ENCODE measurements around the gene PLA2G4C.

Gene PLA2G4C, protein sequence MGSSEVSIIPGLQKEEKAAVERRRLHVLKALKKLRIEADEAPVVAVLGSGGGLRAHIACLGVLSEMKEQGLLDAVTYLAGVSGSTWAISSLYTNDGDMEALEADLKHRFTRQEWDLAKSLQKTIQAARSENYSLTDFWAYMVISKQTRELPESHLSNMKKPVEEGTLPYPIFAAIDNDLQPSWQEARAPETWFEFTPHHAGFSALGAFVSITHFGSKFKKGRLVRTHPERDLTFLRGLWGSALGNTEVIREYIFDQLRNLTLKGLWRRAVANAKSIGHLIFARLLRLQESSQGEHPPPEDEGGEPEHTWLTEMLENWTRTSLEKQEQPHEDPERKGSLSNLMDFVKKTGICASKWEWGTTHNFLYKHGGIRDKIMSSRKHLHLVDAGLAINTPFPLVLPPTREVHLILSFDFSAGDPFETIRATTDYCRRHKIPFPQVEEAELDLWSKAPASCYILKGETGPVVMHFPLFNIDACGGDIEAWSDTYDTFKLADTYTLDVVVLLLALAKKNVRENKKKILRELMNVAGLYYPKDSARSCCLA

GRCh38 chr19:48110350-48110966 lies at the start of gene PLA2G4C:
PLA2G4C (minus strand) TSS chr19:48110817; CDS start chr19:48106529, 4,288 bp downstream.
- DNase-seq, result peak; percentile 76

DNA sequence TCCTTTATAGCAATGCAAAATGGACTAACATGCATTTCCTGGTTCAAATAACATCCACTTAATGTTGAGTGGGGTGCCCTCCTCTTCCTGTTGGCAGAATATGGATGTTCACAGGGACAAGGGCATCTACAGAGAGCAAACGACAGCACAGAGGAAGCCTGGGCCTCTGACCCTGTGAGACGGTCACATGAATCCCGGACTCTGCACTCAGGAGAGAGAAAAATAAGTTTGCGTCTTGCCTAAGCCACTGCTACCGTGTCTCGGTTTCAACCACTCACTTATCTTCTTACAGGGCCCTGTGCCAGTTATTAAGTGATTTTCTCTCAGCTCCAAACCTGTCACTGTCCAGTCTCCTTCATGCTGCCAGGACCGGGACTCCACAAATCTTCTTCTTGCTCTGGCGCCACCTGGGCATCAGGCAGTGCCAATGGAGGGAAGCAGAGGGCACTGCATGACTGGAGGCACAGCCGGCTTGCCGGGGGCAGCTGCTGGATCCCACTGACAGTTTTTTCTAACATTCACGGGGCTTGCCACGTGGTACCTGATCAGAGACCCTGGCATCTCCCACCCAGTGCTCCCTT lies 47.7 kb upstream of the PLA2G4C start:
- no peak for DNase-seq

DNA sequence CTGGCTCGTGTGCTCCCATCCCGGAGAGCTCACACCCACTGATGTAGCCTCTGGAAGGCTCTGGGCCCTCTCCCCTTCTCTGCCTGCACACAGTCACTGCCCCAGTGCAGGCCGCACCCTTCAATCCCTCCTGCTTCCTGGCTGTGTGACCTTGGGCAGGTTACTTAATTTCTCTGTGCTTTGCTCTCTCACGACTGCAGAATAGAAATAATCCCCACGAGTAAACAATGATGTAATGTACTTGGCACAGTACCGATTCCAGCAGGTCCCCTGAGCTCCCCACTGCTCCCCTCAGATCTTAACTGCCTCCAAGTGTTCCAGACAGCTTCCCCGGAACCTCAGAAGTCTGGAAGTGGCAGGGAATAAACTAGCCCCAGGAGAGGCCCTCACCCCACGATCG lies 43.4 kb upstream of the PLA2G4C start:
- no peak for DNase-seq

- DNase-seq, result peak; percentile 57
These were observed 41.9 kb upstream of the PLA2G4C start for GRCh38 chr19:48152551-48152950.

DNA sequence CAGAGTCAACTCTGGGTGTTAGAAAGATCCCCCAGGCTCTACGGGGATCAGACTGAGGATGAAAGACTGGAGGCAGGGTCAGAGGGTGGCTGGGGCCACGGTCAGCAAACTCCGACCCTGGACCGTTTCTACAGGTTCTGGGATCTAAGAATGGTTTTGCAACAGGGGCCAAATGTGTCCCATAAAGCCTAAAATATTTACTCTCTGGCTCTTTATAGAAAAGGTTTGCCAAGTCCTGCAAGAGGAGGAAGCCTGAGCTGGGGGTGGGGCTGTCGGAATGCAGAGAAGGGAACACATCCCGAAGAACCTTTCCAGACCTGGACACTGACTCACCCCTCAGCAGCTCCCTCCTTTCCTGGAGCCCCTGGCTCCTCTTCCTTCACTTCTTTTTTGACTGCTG lies 38.8 kb upstream of the PLA2G4C start:
- DNase-seq, result no peak

DNA sequence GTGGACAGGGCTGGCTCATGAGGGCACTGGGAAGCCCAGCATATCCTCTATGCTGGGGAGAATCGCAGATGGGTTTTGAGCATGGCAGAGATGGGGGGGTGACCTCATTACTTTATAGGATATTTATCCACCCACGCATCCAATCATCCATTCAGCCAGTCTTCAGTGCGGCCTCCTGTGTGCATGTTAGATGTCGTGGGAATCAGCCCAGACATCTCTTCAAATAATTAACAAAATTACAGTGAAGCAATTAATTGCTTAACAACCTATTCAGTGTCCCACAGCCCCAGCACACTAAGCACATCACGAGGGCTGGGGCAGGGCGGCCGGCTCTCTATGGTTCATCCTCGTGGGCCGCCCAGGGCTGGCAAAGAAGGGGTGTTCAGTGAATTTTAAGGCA lies 38.0 kb upstream of the PLA2G4C start:
- DNase-seq, result no peak

DNA sequence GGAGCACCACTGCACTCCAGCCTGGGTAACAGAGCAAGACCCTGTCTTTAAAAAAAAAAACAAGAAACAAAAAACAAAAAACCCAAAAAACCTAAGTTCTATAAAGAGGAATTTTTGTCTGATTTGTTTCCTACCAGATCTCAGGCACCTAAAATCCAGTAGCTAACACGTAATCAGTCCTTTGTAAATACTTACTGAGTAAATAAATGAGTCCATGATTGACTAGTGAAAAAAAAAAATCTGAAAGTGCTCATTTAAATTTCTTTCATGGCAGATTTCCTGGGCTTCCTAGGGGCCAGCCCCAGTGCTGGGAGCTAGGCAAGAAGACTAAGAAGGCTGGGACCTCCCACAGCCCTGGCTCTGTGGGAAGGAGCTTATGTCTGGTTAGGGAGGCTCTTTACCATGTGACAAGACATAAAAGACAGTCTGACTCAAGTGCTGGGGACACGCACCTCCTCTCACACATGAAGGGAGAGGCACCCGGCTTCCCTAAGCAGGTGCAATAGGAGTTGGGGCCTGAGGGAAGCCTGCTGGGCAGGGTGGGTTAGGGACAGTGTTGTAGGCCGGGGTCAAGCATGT lies 37.1 kb upstream of the PLA2G4C start:
- no peak for DNase-seq

- DNase-seq, result no peak
These were observed 28.4 kb upstream of the PLA2G4C start for GRCh38 chr19:48139053-48139452.

DNA sequence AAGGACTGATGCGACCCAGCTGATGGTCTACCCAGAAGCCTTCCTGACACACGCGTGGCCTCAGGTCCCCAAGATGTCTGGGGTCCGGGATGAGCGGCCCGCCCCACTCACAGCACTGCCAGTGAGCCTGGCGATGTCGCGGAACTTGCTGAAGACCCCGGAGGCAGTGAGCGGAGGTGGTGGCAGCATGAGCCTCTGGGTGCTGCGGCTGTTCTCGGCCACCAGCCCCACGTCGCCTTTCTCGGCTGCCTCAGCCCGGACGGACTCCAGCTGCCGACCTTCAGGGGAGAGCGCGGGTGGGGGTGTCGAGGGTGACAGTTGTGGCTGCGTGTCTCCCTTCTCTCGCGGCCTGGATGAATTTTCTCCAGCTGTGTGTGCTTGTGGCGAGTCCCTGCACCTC lies 26.8 kb upstream of the PLA2G4C start:
- DNase-seq, result no peak

GRCh38 chr19:48136547-48136946 lies 25.9 kb upstream of the PLA2G4C start:
- no peak for DNase-seq

DNA sequence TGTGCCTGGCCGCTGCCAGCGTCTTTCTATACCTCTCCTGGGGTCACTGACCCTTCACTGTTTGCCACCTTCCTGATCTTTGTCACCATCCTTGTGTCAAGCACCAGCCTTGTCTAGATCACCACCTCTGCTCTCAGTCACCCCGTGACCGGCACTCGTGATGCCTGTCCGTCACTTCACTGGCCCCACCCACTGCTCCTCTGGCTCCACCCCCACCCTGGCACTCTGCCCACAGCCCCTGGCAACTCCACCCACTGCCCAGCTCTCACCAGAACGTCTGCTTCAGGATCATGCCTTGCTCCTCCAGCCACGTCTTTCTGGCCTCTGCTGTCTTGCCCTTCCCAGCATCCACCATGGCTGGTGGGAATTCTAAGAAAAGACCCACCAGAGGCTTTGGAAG lies 24.8 kb upstream of the PLA2G4C start:
- no peak for DNase-seq

GRCh38 chr19:48133094-48133493 lies 22.5 kb upstream of the PLA2G4C start:
- no peak for DNase-seq

DNA sequence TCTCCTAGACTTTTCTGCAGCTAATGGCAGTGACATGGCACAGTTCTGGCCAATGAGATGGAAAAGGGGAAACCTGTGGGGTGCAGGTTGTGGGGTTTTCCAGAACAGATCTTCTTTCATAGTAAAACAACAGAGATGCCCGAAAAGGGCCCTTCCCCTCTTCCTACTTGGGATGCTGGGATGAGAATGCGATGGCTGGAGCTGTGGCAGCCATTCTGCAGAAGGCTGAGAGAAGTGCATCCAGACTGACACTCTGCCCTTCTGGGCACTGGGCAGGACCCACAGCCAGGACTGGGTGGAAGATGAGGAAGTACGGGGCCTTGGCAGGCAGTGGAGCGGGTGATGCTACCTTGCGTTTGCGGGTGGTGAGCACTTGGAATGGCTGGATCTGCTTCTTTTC lies 16.9 kb upstream of the PLA2G4C start:
- no peak for DNase-seq

- DNase-seq, result no peak
These were observed 13.5 kb upstream of the PLA2G4C start for GRCh38 chr19:48123907-48124651.

- DNase-seq, result no peak
These were observed 11.8 kb upstream of the PLA2G4C start for GRCh38 chr19:48122421-48122820.

GRCh38 chr19:48121909-48122371 lies 11.3 kb upstream of the PLA2G4C start:
- no peak for DNase-seq

- DNase-seq, result no peak
These were observed 10.4 kb upstream of the PLA2G4C start for GRCh38 chr19:48121066-48121465.

DNA sequence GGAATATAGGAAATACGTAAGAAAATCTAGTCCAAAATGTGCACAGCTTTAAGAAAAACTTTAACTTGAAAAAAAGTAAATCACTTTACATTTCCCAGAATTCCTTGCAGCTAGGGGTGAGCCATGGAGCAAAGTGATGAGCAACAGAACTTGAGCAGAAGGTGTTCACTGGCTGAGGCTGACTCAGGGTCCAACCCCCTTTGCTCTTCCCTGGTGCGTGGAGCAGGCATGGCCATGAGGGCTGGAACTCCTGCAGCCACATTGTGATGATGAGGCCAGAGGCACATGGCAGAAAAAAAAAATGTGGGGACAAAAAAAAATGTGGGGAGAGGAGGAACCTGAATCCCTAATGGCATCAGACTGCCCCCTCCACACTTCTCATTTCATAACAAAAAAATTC lies 9.9 kb upstream of the PLA2G4C start:
- no peak for DNase-seq

- DNase-seq, result no peak
These were observed 7.5 kb upstream of the PLA2G4C start for GRCh38 chr19:48118131-48118517.

GRCh38 chr19:48117515-48118130 lies 7.0 kb upstream of the PLA2G4C start:
- DNase-seq, result no peak

DNA sequence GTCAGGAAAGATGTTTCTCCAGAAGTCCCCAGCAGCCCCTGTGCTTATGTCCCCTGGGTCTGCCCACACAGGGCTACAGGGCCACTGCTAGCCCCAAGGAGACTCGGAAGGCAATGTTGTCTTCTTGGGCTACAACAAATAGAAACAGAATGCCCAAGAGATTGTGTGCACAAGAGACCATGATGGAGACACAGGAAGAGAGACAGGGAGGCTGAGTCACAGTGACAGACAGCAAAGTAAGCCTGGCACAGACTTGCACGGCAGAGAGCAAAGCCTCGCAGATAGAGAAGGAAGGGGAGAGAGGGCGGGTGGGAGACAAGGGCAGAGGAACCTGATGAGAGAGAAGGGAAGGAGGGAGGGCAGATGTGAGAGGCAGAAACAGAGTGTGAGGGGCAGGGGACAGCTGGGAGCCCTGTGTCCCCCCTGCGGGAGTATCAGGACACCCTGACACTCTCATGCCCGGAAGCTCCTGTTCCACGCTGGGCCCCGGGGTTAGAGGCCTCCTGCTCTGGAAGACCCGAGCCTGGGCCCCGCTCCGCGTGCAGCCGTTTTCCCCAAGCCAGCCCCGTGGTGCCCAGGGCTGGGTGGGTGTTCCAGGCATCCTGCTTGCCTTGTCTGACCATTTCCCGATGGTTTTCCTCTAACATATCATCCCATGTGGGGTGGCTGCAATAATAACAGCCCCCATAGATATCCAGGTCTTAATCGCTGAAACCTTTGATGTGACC lies 2.7 kb upstream of the PLA2G4C start:
- DNase-seq, result no peak

DNA sequence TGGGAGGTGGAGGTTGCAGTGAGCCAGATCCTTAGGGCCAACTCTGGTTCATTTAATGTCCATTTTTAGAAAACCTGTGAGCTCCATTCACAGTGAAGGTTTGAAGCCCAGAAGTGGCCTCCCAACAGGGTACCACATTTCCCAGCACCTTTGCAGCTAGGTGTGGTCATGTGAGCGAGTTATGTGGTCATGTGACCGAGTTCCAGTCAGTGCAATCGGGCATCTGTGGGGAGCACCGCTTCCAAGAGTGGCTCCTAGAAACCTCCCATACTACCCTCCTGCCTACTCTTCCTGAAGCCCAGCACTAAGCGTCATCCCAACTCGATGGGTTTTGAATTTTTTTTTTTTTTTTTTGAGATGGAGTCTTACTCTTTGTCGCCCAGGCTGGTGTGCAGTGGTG lies 663 bp upstream of the PLA2G4C start:
- DNase-seq, result no peak
